HG03469 (cell line): ENCODE measurements around the gene ELAVL2.

Experiments
- ATAC-seq: cut with Tn5 transposase; IDR thresholded peaks from one replicate; pipeline ENCODE4 v1.9.1; 2021; ENCODE audit warnings: mild to moderate bottlenecking, moderate library complexity, moderate number of reproducible peaks; ENCODE audit not compliant: unreplicated experiment

ELAVL2 gene

GRCh38 chr9:23669776-23670175, 156.3 kb downstream of the ELAVL2 start:
- ATAC-seq: no peak

DNA sequence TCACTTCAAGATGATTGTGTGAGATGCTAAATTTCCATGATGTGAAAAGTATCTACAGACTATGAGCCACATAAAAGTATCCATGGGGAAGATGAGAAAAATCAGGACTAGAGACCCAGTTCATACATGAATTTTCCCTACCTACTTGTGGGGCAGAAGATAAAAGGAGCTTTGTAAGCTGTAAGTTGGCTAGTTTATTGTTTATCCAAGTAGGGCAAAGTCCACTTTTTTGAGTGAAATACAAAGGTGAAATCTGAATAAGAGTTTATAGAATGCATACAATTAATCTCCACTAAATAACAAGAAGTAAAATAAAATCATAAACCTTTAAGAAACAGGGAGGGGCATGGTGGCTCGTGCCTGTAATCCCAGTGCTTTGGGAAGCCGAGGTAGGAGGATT, 160.4 kb downstream of the ELAVL2 start:
- no peak for ATAC-seq

DNA sequence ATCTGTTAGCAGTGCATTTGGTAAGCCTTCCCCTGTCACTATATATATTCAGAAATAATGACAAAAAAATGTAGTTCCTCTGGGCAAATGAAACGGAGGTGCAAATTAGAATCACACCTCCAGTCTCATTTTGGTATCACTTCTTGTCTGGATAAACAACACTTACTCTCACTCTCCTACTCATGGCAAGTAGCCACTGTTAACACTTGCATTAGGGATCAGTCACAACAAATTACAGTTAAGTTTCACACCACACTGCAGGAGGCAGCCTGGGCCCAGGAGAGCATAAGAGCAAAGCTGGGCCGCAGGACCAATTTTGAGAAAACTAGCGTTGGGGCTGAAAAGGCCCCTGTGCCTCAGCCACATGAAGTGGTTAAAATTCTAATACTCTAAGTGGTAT, 161.0 kb downstream of the ELAVL2 start:
- ATAC-seq: no peak

GRCh38 chr9:23663946-23664345, 162.1 kb downstream of the ELAVL2 start:
- ATAC-seq: no peak

GRCh38 chr9:23663536-23663935, 162.5 kb downstream of the ELAVL2 start:
- no peak for ATAC-seq

DNA sequence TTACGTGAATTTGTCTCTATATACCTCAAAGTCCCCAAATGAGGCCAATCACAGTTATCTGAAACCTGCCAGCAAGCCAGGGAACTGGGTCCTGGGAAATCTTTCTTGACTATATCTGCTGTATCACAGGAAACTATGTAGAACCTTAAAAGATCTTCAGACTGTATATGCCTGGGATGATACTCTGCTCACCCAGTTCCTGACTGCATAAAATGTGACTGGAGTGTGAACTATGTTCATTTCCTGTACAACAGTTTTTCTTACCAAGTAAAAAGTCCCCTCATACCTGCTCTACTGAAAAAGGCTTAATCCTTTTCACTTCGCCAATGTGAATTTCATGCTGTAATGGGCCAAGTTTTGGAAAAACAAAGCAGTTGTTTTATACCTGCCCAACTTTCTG, 162.9 kb downstream of the ELAVL2 start:
- ATAC-seq: no peak

DNA sequence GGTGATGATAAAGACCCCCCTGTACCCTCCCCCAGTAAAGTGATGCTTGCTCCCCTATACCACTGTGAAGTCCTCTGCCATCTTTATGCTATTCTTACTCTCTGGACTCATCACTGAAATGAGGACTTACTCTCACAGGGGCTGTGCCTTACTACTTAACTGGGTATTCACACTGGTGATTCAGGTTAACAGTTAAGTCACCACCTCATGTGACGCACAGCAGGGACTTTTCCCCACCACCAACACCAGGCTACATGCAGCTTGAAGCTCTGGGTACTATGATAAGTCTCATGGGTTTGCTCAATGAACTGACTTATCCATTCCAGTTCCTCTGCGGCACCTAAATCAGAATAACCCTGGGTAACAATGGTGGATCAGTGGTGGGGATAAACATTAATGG, 163.7 kb downstream of the ELAVL2 start:
- ATAC-seq: no peak

- ATAC-seq: no peak
Measured at GRCh38 chr9:23659346-23660006, 166.6 kb downstream of the ELAVL2 start.

DNA sequence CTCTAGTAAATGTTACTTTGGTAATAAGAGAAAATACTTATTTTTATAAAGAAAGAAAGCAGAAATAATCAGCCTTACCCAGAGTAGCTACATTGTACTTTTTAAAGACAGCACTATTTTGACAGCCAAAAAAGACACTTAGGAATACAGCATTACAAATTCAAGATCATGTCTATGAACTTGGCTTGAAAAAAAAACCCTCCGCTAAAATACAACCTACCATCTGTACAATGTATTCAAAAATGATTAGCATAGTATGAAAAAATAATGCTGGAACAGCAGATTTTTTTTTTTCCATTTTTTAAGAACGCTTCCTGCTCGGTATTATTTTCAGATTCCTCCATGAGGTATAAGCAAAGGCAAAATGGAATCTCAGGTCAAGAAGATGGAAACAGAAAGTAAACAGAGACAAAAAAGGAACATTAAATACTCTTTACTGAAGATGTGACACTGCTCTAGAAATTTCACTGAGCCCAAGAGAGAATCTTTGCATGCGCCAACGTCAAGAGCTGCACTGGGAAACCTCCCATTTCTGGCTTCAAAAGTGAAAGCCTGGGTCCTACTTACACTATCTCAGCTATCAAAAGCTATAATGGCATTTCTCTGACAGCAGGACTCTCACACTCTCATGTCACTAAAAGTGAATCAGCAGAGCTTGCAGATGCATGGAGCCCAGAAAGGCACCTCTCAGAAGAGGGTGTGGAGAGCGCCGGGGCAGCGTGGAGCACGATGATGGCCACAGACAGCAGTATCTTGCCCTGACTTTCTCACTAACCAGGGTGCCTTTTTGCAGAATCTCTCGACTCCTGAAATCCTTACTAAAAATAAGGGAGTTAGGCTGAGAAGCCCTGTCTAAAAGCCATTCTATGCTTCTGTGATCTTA, 167.4 kb downstream of the ELAVL2 start:
- ATAC-seq: no peak

DNA sequence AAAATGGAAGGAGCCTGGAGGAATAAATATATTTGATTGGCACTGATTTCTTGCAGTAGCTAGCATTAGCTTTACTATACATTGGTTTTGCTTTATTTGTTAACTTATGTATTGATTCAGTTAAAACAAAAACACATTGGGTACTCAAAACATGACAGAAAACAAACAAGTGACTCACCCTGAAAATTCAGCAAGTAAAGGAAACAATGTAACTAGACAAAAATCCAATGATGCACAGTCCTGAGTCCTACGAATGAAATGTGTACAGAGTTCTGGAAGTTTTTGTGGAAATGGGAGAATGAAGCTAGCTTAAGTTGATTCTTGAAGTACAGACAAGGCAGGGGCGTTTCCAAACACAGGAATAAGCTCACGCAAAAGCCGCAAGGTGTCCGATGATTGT, 175.0 kb downstream of the ELAVL2 start:
- no peak for ATAC-seq

- ATAC-seq: no peak
Measured at GRCh38 chr9:23648651-23649050, 177.4 kb downstream of the ELAVL2 start.

- no peak for ATAC-seq
Measured at GRCh38 chr9:23644896-23645295, 181.1 kb downstream of the ELAVL2 start.

DNA sequence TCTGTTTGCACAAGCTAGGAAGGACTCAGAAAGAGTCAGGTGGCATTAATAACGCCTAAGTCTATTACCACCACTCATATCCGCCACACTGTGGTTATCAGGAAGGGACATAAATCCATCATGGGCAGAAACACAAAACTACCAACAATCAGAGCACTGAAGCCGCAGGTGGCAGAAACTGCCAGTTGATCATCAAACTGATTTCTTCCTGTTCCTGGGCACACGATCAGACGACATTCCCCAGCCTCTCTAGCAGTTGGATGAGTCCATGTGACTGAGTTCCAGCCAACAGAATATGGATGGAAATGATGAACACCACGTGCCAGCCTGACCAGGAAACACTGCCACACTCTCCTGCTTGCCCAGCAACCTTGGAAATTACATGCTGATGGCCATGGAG, 181.7 kb downstream of the ELAVL2 start:
- no peak for ATAC-seq

GRCh38 chr9:23643656-23644258, 182.3 kb downstream of the ELAVL2 start:
- no peak for ATAC-seq
